Activated CD8-positive, alpha-beta memory T cell treated with anti-CD3 and anti-CD28 coated beads, Interleukin-2, amount 50 U/mL, for 4 hours (primary cell): ENCODE results near the gene TBL3.
A peak's percentile ranks its signal among the peaks of the same experiment; 100 is the strongest.

Experiments used
- DNase-seq: peaks from one replicate; pipeline ENCODE4 v3.0.0-alpha.2; 2020

The TBL3 gene

DNA sequence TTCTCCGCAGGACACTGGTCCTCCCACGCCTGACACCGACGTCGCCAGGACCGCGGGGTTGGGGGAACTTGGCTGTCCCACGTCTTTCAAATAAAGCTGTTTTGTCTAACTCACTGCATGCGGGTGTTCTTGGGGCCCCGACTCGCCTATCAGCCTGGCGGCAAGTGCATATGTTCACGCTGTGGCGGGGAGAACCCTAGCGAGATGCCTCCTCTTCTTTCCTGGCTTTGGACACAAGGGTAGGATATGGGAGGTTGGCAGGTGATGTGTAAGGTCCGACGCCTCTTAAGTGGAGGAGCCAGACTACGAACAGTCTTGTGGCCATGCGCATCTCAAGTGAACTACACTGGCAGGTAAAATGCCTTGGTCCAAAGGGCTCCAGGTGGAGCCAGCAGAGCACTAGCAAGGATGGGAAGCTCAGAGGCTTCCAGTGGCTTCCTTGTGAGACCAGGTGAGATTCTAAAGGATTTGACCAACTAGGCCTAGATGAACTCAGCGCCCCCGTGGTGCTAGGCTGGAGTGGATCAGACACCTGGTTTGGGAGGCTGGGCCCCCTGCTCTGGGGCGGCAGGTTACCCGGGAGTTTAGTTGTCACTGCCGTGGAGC, 6.4 kb upstream of the TBL3 start:
- no peak for DNase-seq

DNA sequence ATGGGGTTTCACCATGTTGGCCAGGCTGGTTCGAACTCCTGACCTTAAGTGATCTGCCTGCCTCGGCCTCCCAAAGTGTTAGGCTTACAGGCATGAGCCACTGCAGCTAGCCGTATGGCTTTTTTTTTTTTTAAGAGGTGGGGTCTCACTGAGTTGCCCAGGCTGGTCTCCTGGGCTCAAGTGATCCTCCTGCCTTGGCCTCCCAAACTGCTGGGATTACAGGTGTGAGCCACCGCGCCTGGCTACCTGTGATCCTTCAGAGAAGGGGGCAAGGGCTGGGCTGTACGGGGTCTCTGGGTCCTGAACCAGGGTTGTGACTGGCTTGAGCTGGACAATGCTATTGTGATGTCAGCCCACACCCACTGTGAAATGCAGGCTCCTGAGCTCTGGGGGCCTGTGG, 5.4 kb upstream of the TBL3 start, which contains the start of gene RNF151:
TSS of gene RNF151 (plus strand) at position 397 of the 400 bp plus-strand sequence. CDS start 26 bp downstream, outside the sequence.
- DNase-seq: no peak

DNA sequence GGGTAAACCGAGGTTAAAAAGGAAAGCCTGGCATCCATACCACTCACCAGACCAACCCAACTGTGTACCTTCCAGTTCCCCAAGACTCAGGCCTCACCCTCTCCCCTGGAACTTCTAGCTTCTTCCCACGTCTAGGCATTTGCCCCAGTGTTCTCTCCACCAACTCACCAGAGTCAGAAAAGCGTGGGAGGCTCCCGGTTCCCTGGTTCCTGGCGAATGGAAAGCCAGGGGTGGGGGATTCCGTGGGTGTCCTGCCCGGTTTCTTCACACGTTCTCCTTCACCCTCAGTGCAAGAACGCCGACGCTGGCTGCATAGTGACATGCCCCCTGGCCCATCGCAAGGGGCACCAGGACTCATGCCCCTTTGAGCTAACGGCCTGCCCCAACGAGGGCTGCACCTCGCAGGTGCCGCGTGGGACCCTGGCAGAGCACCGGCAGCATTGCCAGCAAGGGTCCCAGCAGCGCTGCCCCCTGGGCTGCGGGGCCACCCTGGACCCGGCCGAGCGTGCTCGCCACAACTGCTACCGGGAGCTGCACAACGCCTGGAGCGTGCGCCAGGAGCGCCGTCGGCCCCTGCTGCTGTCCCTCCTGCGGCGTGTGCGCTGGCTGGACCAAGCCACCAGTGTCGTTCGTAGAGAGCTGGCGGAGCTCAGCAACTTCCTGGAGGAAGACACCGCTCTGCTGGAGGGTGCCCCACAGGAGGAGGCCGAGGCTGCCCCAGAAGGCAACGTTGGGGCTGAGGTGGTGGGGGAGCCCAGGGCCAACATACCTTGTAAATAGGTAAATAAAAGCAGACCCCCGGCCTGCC, 3.5 kb upstream of the TBL3 start:
- no peak for DNase-seq

DNA sequence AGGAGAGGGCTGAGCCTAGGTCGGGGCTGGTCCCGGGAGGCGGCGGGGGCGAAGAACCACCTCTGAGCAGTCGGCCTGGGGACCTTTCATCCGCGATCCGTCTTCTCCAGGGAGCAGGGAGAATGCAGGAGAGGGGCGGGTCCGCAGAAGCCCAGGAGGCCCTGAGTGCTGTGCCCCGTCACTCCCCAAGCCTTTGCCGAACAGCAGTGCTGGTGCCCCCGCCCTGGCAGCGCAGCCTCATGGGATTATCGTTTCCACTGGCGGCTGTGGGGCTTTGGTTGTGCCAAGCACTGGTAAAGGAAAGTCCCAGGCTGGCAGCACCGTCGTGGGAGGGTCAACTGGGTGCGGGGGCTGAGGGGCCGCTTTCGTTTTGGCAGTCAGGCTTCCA, 631 bp downstream of the TBL3 start:
- DNase-seq: no peak

DNA sequence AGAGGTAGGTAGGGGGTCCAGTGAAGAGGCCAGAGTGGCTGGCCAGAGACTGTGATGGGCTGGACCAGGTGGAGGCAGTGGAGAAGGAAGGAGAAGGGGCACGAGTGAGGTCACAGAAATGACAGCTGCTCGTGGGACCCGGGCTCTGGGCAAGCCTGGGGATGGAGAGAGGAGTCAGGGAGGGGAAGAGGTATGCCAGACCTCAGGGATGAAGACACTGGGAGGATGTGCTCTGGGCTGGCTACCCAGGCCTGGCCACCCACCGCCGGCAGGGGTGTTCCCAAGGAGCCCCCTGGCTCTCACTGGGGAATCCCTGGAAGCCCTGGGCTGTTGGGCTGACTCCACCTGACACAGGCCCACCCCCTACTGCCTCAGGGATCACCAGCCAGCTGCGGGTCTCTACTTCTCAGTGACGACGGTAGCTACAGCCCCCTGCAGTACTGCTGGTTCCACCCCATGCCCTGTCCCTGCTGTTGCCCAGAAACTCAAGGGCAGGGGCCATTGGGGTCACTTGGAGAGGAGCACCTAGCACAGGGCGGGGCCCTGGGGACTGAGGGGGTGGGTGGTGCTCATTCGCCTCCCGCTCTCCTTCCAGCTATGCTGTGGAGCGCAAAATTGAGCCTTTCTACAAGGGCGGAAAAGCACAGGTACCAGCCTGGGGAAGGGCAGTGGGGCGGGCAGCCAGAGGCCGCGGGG, 1.8 kb downstream of the TBL3 start:
- DNase-seq: peak; percentile 16

DNA sequence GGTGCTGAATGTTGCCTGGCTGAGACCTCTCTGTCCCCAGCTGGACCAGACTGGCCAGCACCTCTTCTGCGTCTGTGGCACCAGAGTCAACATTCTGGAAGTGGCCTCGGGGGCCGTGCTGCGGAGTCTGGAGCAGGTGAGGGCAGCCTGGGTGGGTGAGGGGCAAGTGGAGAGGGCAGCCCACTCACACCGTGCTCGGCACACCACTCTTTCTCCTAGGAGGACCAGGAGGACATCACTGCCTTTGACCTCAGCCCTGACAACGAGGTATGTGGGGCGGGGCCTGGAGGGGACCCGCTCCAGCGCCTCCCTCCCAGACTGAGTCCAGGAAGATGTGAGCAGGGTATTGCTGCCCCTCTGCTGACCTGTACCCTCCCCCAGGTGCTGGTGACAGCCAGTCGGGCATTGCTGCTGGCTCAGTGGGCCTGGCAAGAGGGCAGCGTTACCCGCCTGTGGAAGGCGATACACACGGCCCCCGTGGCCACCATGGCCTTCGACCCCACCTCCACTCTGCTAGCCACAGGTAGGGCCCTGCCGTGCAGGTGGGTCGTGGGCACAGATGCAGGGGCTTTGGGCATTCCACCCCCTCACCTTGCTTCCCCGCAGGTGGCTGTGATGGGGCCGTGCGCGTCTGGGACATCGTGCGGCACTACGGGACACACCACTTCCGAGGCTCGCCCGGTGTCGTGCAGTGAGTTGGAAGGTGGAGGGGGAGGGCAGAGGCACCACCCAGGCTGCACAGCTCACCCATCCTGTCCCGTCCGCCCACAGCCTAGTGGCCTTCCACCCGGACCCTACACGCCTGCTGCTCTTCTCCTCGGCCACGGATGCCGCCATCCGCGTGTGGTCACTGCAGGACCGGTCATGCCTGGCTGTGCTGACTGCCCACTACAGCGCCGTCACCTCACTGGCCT, 2.6 kb downstream of the TBL3 start:
- peak; percentile 13 for DNase-seq

DNA sequence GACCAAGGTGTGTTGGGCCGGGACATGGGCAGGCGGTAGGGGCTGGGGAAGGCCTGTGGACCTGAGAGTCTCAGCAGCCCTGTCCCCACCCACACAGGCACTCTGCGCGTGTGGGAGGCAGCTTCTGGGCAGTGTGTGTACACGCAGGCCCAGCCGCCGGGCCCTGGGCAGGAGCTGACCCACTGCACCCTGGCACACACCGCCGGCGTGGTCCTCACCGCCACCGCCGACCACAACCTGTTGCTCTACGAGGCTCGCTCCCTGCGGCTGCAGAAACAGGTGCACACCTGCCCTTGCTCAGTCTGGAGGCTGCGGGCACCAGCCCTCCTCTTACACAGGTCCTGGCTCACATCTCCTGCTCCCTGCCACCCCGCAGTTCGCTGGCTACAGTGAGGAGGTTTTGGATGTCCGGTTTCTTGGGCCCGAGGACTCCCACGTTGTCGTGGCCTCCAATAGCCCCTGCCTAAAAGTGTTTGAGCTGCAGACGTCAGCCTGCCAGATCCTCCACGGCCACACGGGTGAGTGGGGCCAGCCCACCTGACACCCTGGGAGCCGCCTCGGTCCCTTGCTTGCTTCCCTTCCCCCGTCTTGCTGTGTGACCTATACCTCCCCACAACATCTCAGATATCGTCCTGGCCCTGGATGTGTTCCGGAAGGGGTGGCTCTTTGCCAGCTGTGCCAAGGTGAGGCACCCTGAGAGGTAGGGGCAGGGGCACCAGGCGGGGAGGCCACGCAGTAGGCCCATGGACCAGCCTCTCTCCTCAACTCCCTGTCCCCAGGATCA, 3.8 kb downstream of the TBL3 start:
- no peak for DNase-seq

DNA sequence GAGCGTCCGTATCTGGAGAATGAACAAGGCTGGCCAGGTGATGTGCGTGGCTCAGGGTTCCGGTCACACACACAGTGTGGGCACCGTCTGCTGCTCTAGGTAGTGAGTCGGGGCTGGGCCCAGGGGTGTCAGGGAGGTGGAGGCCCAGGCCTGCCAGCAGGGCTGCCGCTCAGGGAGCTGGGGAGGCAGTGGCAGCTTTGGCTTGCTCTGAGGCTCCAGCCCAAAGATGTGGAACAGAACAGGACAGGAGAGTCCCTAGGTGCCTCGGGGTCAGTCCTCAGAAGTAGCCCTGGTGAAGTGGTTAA, 4.3 kb downstream of the TBL3 start:
- DNase-seq: no peak

DNA sequence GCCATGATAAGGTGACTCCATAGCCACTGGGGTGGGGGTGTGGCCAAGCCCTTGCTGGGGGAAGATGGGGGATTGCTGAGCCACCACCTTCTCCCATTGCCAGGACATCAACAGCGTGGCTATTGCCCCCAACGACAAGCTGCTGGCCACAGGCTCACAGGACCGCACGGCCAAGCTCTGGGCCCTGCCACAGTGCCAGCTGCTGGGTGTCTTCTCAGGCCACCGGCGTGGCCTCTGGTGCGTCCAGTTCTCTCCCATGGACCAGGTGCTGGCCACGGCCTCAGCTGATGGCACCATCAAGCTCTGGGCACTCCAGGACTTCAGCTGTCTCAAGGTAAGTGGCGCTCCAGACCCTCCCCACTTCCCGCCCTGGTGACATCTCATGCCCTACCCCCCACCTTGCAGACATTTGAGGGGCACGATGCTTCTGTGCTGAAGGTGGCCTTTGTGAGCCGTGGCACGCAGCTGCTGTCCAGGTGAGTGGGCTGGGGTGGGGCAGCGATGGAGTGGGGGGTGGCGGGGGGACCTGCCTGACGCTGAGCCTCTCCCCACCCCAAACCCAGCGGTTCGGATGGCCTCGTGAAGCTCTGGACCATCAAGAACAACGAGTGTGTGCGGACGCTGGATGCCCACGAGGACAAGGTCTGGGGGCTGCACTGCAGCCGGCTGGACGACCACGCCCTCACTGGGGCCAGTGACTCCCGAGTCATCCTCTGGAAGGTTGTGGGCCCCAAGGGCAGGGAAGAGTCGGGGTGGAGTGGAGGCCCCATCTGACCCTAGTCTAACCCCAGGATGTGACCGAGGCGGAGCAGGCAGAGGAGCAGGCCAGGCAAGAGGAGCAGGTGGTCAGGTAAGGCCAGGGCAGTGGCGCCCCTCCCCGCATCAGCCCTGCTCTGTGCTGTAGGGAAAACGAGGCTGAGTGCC, 5.4 kb downstream of the TBL3 start:
- DNase-seq: no peak

DNA sequence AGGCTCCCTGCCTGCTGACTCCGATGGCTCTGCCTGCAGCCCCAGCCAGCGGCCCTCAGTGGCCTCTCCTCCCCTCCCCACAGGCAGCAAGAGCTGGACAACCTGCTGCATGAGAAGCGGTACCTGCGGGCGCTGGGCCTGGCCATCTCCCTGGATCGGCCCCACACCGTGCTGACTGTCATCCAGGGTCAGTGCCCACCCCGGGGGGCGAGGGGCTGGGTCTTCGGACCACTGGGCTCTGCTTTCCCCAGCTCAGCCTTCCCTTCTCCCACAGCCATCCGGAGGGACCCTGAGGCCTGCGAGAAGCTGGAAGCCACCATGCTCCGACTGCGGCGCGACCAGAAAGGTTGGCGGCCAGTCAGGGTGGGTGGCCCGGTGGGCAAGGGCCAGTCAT, 6.0 kb downstream of the TBL3 start:
- no peak for DNase-seq

DNA sequence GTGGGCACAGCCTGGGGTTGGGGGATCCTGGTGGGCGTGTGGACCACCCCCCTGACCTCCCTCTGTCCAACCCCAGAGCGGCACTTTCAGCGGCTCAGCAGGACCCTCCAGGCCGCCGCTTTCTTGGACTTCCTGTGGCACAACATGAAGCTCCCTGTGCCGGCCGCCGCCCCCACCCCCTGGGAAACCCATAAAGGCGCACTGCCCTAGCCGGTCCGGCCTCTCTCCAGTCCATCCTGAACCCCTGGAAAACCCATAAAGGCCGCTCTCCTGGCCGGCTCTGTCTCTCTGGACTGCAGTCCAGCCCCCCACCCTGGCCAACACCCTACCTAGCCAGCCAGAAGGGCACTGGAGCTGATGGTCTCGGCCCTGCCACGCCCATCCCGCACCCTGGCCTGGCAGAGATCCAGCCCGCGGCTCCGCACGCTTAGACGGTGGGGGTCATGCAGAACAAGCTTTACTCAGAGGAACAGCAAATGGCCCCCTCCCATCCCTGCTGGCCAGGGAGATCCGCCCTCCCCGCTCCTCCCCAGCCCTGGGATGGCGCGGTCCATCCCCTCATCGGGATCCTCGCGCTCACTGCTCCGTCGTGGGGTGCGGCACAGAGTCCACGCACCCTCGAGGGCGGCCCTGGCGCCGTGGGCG, 6.7 kb downstream of the TBL3 start:
- DNase-seq: no peak

DNA sequence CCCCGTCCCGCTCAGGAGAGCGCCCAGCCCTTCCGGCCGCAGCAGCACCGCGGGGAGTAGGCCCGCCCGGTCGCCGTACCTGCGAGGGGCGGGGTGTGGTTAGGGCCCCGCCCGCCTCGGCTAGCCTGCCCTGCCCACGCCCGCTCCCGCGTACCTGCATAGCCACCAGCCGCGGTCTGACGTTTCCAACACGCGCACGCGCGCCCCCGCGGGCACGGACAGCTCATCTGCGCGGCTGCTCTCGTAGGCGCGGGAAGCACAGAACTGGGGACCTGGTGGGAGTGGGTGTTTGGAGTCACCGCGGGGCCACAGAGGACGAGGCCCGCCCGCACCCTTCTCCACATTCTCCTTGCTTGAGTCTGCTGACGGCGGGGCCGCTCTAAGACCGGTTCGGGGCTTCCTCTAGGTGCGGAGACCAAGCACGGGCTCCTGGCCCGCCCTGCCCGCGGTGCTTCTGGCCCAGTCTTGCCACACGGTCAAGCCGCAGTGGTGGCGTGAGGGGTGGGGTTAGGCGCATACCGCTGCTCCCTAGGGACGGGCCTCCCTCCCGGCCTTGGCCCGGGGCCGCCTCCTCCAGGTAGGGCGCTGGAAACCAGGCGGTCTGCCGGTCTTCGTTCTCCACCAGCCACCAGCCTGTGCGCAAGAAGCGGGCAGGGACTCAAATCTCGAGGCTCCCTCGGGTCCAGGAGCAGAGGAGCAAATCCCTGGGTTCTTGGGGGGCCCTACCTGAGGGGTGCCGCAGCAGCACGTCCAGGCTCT, 7.6 kb downstream of the TBL3 start:
- peak; percentile 59 for DNase-seq

DNA sequence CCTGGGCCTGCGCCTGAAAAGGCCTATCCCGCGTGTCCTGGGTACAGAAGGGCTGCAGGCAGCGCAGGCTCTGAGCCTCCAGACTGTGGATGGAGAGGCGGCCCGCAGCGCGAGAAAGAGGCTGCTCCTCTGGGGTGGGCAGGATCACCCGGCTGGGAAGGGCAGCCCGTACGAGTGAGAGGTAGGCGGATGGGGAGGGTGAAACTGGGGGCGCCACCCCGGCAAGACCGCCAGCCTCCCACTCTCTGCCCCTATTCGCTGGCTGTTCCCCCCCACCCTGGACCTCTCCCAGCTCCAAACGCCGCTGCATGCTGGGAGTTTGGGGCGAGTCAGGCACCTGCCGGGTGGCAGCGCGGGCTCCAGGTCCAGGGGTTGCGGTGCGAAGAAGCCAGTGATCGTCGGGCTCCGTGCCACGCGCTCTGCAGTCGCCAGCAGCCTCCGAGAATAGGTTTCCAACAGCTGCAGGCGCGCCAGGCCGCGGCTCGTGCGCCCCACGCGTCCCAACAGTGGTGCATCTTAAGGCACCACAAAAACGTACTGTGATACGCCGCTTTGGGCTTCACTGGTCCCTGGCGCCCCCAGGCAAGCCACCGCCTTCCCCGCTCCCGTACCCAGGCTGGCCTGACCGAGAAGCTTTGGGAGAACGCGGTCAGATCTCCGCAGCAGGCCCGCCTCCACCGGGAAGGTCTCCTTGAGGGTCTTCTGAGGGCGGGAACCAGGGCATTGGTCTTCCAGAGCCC, 8.3 kb downstream of the TBL3 start:
- DNase-seq: no peak

DNA sequence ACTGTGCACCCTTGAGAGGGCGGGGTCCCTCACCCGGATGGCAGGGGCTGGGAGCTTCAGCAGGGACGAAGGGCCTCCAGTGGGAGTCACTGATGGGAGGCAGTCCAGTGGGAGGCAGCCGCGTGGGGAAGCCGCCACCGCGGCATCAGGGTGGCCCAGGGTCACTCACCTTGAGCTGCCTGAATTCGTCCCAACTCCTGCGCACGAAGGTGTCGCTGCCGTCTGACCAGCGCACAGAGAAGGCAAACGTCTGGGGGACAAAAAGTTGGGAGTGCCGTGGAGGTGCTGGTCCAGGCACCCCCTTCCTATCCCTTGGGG, 8.9 kb downstream of the TBL3 start:
- no peak for DNase-seq

DNA sequence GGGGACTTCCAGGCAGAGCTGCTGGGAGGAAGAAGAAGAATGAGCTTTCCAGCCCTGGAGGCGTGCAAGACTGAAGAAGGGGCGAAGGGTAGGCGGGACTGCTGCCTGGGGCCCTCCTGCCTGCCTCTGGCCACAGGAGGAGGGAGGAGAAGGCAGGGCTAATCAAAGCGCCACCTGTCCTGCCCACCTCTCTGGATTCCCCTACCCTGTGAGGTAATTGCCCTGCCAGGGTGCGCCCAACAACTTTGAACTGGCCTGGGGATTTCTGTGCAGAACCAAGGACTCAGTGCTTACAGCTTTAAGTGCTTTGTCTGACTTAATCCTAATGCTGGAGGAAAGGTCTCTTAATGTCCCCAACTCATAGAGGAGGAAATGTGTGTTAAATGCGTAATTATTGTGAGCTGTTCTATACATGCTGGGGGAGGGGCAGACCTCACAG, 9.6 kb downstream of the TBL3 start, which contains the start of gene NOXO1:
TSS of gene NOXO1 (minus strand) at position 72 of the 439 bp plus-strand sequence. CDS start 290 bp downstream, outside the sequence.
- DNase-seq: no peak

DNA sequence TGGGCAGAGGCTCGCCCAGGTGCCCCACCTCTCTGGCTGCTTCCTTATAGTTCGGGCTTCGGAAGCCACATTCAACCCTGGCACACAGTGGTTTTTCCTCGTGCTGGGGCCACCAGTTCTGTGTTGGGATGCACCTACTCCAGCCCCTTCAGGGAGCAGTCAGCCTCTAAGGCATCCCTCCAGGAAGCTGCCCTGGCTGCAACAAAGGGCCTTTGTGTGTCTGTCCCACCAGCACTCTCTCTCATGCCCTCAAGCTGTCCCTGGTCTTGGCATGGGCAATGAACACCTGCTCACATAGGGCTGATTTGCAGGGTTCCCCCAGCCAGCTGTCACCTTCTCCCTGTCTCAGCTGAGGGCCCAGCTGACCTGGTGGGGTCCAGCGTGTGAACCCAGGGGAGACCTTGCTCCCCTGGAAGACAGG, 10.2 kb downstream of the TBL3 start:
- DNase-seq: no peak

DNA sequence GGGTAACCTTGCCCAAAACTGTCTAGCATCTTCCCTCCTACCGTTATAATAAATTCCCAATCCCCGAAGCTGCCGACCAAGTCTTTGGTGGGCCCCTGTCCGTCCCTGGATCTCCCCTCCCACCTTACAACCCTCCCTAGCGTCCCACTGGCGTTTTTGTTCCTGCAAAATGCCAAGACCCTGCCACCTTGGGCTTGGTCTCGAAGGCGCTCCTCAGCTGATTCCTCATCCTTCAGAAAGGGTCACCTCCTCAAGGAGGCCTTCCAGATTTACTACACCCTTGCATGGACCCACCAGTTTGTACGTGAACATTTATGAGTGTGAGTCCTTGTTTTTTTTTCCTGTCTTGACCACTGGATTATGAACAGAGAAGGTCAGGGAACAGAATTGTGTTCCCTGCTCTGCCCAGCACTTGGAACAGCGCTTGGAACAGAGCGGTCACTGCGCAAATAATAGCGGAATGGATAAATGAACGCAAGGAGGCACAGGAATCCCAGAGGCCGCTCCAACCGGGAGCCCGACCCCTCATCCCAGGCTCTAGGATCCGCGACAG, 11.2 kb downstream of the TBL3 start:
- DNase-seq: no peak

DNA sequence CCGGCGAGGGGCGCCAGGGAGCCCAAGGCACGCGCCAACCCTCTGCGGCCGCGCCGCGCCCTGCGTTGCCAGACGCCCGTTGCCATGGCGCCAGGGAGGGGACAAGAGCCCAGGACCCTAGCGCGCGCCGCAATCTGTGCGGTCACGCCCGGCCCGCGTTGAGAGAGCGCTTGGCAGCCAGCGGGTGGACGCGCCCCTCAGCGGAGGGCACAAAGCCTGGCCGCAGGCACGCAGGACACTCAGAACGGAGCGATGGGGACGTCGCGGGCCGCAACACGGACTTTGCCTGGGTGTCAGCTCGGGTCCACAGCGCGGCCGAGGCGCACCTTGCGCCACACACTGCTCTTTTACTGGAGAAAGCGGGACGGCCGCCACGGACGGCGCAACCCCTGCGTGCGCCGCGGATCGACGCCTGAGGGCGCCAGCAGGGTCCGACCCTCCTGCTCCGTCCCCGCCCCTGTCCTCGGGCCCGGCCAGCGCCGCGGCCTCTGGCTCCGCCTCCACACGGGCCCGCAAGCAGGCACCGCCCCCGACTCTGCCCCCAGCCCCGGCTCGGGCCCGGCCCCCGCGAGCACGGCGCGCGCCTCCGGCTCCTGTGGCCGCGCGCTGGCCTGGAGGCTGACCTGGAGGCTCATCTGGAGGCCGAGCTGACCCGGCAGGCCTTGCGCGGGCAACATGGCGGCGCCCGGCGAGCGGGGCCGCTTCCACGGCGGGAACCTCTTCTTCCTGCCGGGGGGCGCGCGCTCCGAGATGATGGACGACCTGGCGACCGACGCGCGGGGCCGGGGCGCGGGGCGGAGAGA, 11.9 kb downstream of the TBL3 start, which contains the start of gene GFER:
TSS of gene GFER (plus strand) at position 650 of the 803 bp plus-strand sequence. CDS start at position 676, 26 bp downstream.
- peak; percentile 64 for DNase-seq
